ENCODE results near the gene SCRN1.

GRCh38 chr7:29926741-29927140 is 62.9 kb downstream of the SCRN1 start:
- TF ChIP-seq CTCF (IDR thresholded peaks at IDR 0.05) (no peak), POLR2AphosphoS5 (IDR thresholded peaks at IDR 0.05) (no peak), POLR2A (IDR thresholded peaks at IDR 0.05) (no peak)
